T-helper 2 cell treated with Interferon-gamma antibody and Interleukin-4, amounts not matched to agents 5 μg/mL and 100 μg/mL, for 36 hours (primary cell): ENCODE data around the gene KIF1A.
A peak's percentile ranks its signal among the peaks of the same experiment; 100 is the strongest.
"Not testable (repeated sequence)": the region's sequence is repeated elsewhere in the genome, so short reads cannot be mapped to it uniquely, and the experiment has no call there.

Experiments used
- DNase-seq: peaks from one replicate; pipeline ENCODE4 v3.0.0; 2021; ENCODE audit warnings: low spot score
- H3K27ac Mint-ChIP-seq: one replicate; pipeline ENCODE4 v1.8.0; 2021; ENCODE audit warnings: mild to moderate bottlenecking, mixed read lengths
- H3K27me3 Mint-ChIP-seq: one replicate; pipeline ENCODE4 v1.8.0; 2021; ENCODE audit warnings: low read depth, mixed read lengths
- H3K36me3 Mint-ChIP-seq: one replicate; pipeline ENCODE4 v1.8.0; 2021; ENCODE audit warnings: low read depth, mixed read lengths
- H3K4me1 Mint-ChIP-seq: one replicate; pipeline ENCODE4 v1.8.0; 2021; ENCODE audit warnings: low read depth, mixed read lengths
- H3K4me3 Mint-ChIP-seq: one replicate; pipeline ENCODE4 v1.8.0; 2022; ENCODE audit warnings: mild to moderate bottlenecking, moderate library complexity, mixed read lengths
- H3K9me3 Mint-ChIP-seq: one replicate; pipeline ENCODE4 v1.8.0; 2021; ENCODE audit warnings: mixed read lengths

Gene KIF1A

DNA sequence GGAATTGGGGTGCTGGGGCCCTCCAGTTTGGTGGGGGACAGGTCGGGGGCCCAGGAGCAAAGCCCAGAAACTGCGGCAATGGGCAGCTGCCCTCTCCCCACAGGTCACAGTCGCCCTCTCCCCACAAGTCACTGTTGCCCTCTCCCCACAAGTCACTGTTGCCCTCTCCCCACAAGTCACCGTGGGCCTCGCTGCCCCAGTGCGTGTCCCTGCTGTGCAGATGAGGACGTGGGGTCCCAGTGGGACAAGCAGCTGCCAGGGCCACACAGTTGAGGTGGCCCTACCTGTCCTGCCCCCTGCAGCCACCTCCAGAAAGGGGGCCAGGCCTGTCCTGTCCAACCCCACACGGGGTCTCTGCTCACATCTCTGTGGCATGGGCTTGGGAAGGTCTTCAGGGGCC is 35.7 kb upstream of the KIF1A start:
- Mint-ChIP-seq H3K27ac (no peak overlapping the region), H3K9me3 (peaks cover 6% of the 10 kb centered on the region), H3K4me3 (no peak overlapping the region), H3K4me1 (no peaks in the 10 kb centered on the region), H3K36me3 (no peaks in the 10 kb centered on the region), H3K27me3 (no peaks in the 10 kb centered on the region)
- no peak for DNase-seq

- no peak for DNase-seq
- Mint-ChIP-seq H3K4me3 (no peak overlapping the region), H3K36me3 (no peaks in the 10 kb centered on the region), H3K9me3 (peaks cover 8% of the 10 kb centered on the region), H3K27me3 (no peaks in the 10 kb centered on the region), H3K27ac (no peak overlapping the region), H3K4me1 (no peaks in the 10 kb centered on the region)
Observed at GRCh38 chr2:240852671-240853314, 32.8 kb upstream of the KIF1A start.

DNA sequence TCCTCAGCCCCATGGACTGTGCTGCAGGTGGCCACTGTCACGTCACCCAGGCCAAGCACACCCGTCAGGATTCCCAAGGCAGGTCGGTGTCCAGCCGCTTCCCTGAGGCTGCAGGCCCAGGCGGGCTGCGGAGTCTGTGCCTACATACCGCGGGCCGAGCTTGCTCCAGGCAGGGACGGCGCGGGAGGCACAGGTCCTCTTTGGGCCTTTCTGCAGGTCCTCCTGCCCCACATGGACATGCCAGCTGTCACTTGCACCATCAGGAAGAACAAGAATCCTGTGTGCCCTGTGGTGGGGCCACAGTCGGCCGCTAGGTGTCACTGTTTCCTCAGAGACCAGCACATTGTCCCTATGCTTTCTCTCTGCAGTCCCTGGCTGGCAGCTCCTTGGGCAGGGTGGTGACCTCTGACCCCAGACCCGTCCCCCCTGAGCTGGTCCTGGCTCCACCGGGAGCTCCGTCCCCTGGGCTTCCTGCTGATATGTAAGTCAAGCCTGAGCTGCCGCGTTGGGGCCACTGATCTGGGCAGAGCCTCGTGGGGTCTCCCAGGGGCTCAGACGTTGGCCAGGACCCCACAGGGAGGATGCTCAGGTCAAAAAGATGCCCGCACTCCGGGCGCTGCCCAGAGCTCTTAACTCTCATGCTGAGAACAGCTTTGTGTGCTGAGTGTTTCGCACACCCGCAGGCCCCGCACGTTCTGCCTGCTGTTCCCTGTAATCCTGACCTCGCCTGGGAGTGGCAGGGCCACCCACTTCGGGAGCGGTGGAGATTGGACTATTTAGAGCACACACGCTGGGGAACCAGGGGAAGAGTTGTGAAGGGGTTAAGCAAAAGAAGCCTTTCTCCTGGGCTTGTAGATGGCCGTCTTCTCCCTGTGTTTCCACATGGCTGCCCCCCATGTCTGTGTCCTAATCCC is 31.3 kb upstream of the KIF1A start:
- Mint-ChIP-seq H3K36me3 (no peaks in the 10 kb centered on the region), H3K27me3 (no peaks in the 10 kb centered on the region), H3K9me3 (peaks cover 10% of the 10 kb centered on the region), H3K27ac (no peak overlapping the region), H3K4me1 (no peaks in the 10 kb centered on the region), H3K4me3 (no peak overlapping the region)
- DNase-seq: peak; percentile 54

DNA sequence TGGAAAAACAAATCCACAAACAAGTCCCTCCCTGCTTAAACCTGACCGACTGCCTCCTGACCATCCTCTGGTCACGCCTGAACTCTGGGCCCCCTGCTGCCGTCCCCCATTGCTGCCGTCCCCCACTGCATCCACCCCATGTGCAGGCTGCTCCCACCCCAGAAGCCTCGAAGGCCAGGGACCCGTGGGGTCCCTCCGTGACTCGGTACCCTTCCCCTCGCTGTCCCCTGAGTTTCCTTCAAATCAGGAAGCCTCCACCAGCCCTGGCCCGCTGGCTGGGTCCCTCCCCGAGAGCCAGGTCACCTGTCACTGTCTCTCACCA is 30.7 kb upstream of the KIF1A start:
- H3K4me3 Mint-ChIP-seq: no peak overlapping the region
- H3K27me3 Mint-ChIP-seq: no peaks in the 10 kb centered on the region
- DNase-seq: no peak
- no peaks in the 10 kb centered on the region for H3K36me3 Mint-ChIP-seq
- peaks cover 10% of the 10 kb centered on the region for H3K9me3 Mint-ChIP-seq
- no peak overlapping the region for H3K27ac Mint-ChIP-seq
- no peaks in the 10 kb centered on the region for H3K4me1 Mint-ChIP-seq

GRCh38 chr2:240850026-240850425 is 30.0 kb upstream of the KIF1A start:
- Mint-ChIP-seq H3K4me1 (no peaks in the 10 kb centered on the region), H3K27ac (no peak overlapping the region), H3K27me3 (no peaks in the 10 kb centered on the region), H3K4me3 (no peak overlapping the region), H3K36me3 (no peaks in the 10 kb centered on the region), H3K9me3 (peaks cover 14% of the 10 kb centered on the region)
- no peak for DNase-seq

- Mint-ChIP-seq H3K27ac (no peak overlapping the region), H3K27me3 (no peaks in the 10 kb centered on the region), H3K9me3 (peaks cover 13% of the 10 kb centered on the region), H3K4me3 (no peak overlapping the region), H3K36me3 (no peaks in the 10 kb centered on the region), H3K4me1 (no peaks in the 10 kb centered on the region)
- no peak for DNase-seq
Observed at GRCh38 chr2:240848900-240849680, 29.1 kb upstream of the KIF1A start.

DNA sequence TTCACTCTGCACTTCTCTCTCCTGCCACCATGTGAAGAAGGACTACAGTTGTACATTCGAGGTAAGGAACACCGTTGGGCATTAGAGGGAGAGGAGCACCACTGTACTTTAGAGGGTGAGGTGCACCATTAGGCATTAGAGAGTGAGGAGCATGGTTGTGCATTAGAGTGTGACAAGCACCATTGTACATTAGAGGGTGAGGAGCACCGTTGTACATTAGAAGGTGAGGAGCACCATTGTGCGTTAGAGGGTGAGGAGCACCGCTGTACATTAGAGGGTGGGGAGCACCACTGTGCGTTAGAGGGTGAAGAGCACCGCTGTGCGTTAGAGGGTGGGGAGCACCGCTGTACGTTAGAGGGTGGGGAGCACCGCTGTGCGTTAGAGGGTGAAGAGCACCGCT is 27.8 kb upstream of the KIF1A start:
- Mint-ChIP-seq H3K9me3 (peaks cover 11% of the 10 kb centered on the region), H3K4me3 (no peak overlapping the region), H3K36me3 (no peaks in the 10 kb centered on the region), H3K4me1 (no peaks in the 10 kb centered on the region), H3K27me3 (no peaks in the 10 kb centered on the region), H3K27ac (no peak overlapping the region)
- no peak for DNase-seq

DNA sequence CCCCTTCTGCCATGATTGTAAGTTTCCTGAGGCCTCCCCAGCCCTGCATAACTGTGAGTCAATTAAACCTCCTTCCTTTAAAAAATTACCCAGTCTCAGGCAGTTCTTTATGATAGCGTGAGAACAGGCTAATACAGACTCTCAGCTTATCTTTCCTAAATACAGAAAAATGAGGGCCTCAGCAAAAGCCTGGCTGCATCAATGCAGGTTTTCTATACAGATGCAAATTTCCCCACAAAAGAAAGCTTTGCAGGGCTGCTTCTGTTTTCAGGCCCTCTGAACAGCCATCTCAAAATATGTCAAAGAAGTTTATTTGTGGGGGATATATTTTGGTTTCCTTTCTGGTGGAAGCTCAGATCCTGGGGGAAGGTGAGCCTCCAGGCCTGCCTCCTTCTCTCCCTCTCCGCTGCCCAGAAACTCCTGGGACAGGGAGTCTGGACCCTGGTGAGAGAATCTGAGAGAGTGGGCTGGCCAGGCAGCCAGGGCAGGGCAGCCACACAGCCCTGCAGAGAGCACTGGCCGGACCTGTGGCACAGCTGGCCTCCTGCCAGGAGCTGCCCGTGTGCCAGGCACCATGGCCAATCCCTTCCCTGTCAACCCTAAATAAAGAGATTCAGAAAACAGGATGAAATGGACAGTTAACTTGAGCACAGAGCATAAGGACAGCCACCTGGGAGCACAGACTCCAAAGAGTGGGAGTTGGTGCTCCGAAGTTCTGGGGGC is 27.0 kb upstream of the KIF1A start:
- H3K27ac Mint-ChIP-seq: no peak overlapping the region
- H3K9me3 Mint-ChIP-seq: peaks cover 11% of the 10 kb centered on the region
- H3K4me3 Mint-ChIP-seq: no peak overlapping the region
- no peak for DNase-seq
- H3K36me3 Mint-ChIP-seq: no peaks in the 10 kb centered on the region
- no peaks in the 10 kb centered on the region for H3K4me1 Mint-ChIP-seq
- no peaks in the 10 kb centered on the region for H3K27me3 Mint-ChIP-seq

DNA sequence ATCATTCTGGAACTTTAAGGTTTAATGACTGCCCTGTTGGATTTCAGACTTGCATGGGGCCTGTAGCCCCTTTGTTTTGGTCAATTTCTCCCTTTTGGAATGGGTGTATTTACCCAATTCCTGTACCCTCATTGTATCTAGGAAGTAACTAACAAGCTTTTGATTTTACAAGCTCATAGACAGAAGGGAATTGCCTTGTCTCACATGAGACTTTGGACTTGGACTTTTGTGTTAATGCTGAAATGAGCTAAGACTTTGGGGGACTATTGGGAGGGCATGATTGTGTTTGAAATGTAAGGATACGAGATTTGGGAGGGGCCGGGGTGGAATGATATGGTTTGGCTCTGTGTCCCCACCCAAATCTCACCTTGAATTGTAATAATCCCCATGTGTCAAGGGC is 26.3 kb upstream of the KIF1A start:
- not testable (repeated sequence) for H3K27me3 Mint-ChIP-seq, H3K27ac Mint-ChIP-seq, DNase-seq, H3K4me1 Mint-ChIP-seq, H3K36me3 Mint-ChIP-seq, H3K4me3 Mint-ChIP-seq
- H3K9me3 Mint-ChIP-seq: peaks cover 11% of the 10 kb centered on the region

- H3K4me3 Mint-ChIP-seq: no peak overlapping the region
- peaks cover 7% of the 10 kb centered on the region for H3K9me3 Mint-ChIP-seq
- no peaks in the 10 kb centered on the region for H3K27me3 Mint-ChIP-seq
- H3K27ac Mint-ChIP-seq: no peak overlapping the region
- no peaks in the 10 kb centered on the region for H3K36me3 Mint-ChIP-seq
- no peak for DNase-seq
- H3K4me1 Mint-ChIP-seq: no peaks in the 10 kb centered on the region
Observed at GRCh38 chr2:240840435-240841060, 20.5 kb upstream of the KIF1A start.

GRCh38 chr2:240839152-240840143 is 19.4 kb upstream of the KIF1A start:
- H3K4me3 Mint-ChIP-seq: no peak overlapping the region
- H3K4me1 Mint-ChIP-seq: no peaks in the 10 kb centered on the region
- no peak overlapping the region for H3K27ac Mint-ChIP-seq
- no peaks in the 10 kb centered on the region for H3K9me3 Mint-ChIP-seq
- no peaks in the 10 kb centered on the region for H3K27me3 Mint-ChIP-seq
- DNase-seq: no peak
- H3K36me3 Mint-ChIP-seq: no peaks in the 10 kb centered on the region

DNA sequence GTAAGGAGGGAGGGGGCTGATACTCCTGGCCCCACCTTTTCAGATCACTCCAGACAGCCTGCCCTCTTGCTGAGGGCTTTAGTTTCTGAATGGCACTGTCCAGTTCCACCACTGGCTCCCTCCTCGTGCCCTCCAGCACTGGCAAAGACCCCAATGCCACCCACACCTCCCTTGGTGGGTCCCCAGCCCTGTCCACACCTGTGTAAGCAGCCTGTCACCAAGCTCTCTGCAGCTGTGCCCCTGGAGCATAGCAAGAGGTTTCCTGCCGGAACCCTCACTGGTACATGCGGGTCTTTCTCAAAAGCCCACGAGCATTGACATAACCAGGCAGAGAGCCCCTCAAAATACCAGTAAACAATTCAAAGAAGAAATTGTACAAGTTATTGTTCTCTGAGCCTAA is 17.6 kb upstream of the KIF1A start:
- Mint-ChIP-seq H3K9me3 (no peaks in the 10 kb centered on the region), H3K36me3 (no peaks in the 10 kb centered on the region), H3K27ac (no peak overlapping the region), H3K27me3 (no peaks in the 10 kb centered on the region), H3K4me1 (no peaks in the 10 kb centered on the region), H3K4me3 (no peak overlapping the region)
- DNase-seq: no peak
